ENCODE results near the gene CHCHD10. TPM values are rescaled to one million over a fixed set of nuclear protein-coding genes. Genes with fewer than 3 reads are reported as not detected.
A peak's percentile ranks its signal among the peaks of the same experiment; 100 is the strongest.

Gene CHCHD10
- total RNA-seq, 6 donors from 2014 or later: 9.1 to 130 (median 39.0) TPM

- Histone ChIP-seq H3K4me1 (peaks cover 0 to 18% (median 13%) of the 10 kb centered on the region in 4 donors), H3K4me3 (peak overlapping the region in 1 of 4 donors; percentile 75), H3K27me3 (no peaks in the 10 kb centered on the region), H3K36me3 (no peaks in the 10 kb centered on the region), H3K9me3 (no peaks in the 10 kb centered on the region), H3K27ac (no peak overlapping the region)
- DNase-seq: peak in 1 of 2 donors; percentile 32
- TF ChIP-seq POLR2A (IDR thresholded peaks at IDR 0.05) (no peak), POLR2AphosphoS5 (IDR thresholded peaks at IDR 0.05) (no peak), EP300 (IDR thresholded peaks at IDR 0.05) (no peak), CTCF (IDR thresholded peaks at IDR 0.05) (no peak)
- no peak for ATAC-seq (ENCODE audit: low FRiP score in 2 of 2)
- WGBS, 2 donors: 75 to 91% methylated on average over 5 to 9 of the region's 9 CpGs
Observed at GRCh38 chr22:23752090-23752691, 15.6 kb downstream of the CHCHD10 start.

GRCh38 chr22:23751441-23751996 is 16.3 kb downstream of the CHCHD10 start:
- 39 to 56% methylated on average over 17 to 22 of the region's 22 CpGs for WGBS, 2 donors
- Histone ChIP-seq H3K27ac (peak overlapping the region; percentile 90 to 94 (median 92)), H3K27me3 (no peaks in the 10 kb centered on the region), H3K4me1 (peaks cover 0 to 18% (median 13%) of the 10 kb centered on the region in 4 donors), H3K9me3 (no peaks in the 10 kb centered on the region), H3K4me3 (peak overlapping the region; percentile 51 to 78 (median 76)), H3K36me3 (no peaks in the 10 kb centered on the region)
- DNase-seq (peak in 1 of 2 donors; percentile 79), ATAC-seq (ENCODE audit: low FRiP score in 2 of 2) (peak; percentile 4 to 54)
- TF ChIP-seq POLR2A (IDR thresholded peaks at IDR 0.05) (no peak), CTCF (IDR thresholded peaks at IDR 0.05) (no peak), EP300 (IDR thresholded peaks at IDR 0.05) (no peak), POLR2AphosphoS5 (IDR thresholded peaks at IDR 0.05) (no peak)

- no peaks in the 10 kb centered on the region for H3K27me3 ChIP-seq
- ATAC-seq (ENCODE audit: low FRiP score in 2 of 2) (peak; percentile 93 to 97), DNase-seq (peak; percentile 96 to 99)
- H3K27ac ChIP-seq: peak within 1 kb of the TSS; percentile 90 to 94 (median 92)
- whole genome bisulfite sequencing, 2 donors: 0 to 1% methylated on average over 13 to 54 of the region's 78 CpGs
- peak within 1 kb of the TSS; percentile 75 to 80 (median 77) for H3K4me3 ChIP-seq
- H3K9me3 ChIP-seq: no peaks in the 10 kb centered on the region
- peaks cover 0 to 18% (median 13%) of the 10 kb centered on the region in 4 donors for H3K4me1 ChIP-seq
- peak in 4 of 6 experiments; percentile 11 to 47 (median 16) for TF ChIP-seq CTCF (IDR thresholded peaks at IDR 0.05)
- peak; percentile 49 to 60 for TF ChIP-seq POLR2AphosphoS5 (IDR thresholded peaks at IDR 0.05)
- TF ChIP-seq EP300 (IDR thresholded peaks at IDR 0.05): no peak
- TF ChIP-seq POLR2A (IDR thresholded peaks at IDR 0.05): peak in 2 of 4 donors; percentile 76 to 78
- no peaks in the 10 kb centered on the region for H3K36me3 ChIP-seq
Observed at GRCh38 chr22:23750714-23751440, 16.9 kb downstream of the CHCHD10 start, which contains the start of gene ZNF70. Gene ZNF70, minus strand, starts transcription at chr22:23751112. Its CDS starts 5,972 bp downstream, at chr22:23745140.

- ATAC-seq (ENCODE audit: low FRiP score in 2 of 2): no peak
- peak overlapping the region; percentile 75 to 80 (median 77) for H3K4me3 ChIP-seq
- peak overlapping the region; percentile 90 to 94 (median 92) for H3K27ac ChIP-seq
- WGBS, 2 donors: 29 to 48% methylated on average over 5 of the region's 5 CpGs
- no peaks in the 10 kb centered on the region for H3K9me3 ChIP-seq
- peaks cover 0 to 18% (median 13%) of the 10 kb centered on the region in 4 donors for H3K4me1 ChIP-seq
- no peak for DNase-seq
- peaks cover 0 to 1% (median 0%) of the 10 kb centered on the region in 4 donors for H3K36me3 ChIP-seq
- TF ChIP-seq EP300 (IDR thresholded peaks at IDR 0.05) (no peak), POLR2AphosphoS5 (IDR thresholded peaks at IDR 0.05) (no peak), POLR2A (IDR thresholded peaks at IDR 0.05) (no peak), CTCF (IDR thresholded peaks at IDR 0.05) (no peak)
- no peaks in the 10 kb centered on the region for H3K27me3 ChIP-seq
Observed at GRCh38 chr22:23750367-23750713, 17.4 kb downstream of the CHCHD10 start.

Measured in upper lobe of left lung (tissue), 6 donors.